HG03196 (cell line): ENCODE measurements around the gene FOSL2.
A peak's percentile ranks its signal among the peaks of the same experiment; 100 is the strongest.

Experiments
- ATAC-seq: cut with Tn5 transposase; IDR thresholded peaks from one replicate; pipeline ENCODE4 v1.9.1; 2021; ENCODE audit not compliant: unreplicated experiment

The FOSL2 gene

GRCh38 chr2:28392297-28393113 lies at the start of gene FOSL2:
Gene FOSL2 (plus strand): TSS chr2:28392858. CDS start chr2:28393721, 863 bp downstream.
- peak; percentile 69 for ATAC-seq

- ATAC-seq, result no peak
These were observed 49.3 kb upstream of the FOSL2 start for GRCh38 chr2:28343184-28343942.

- ATAC-seq, result no peak
These were observed 48.5 kb upstream of the FOSL2 start for GRCh38 chr2:28343971-28344715.

- ATAC-seq, result no peak
These were observed 47.8 kb upstream of the FOSL2 start for GRCh38 chr2:28344756-28345373.

GRCh38 chr2:28345619-28346018 lies 47.0 kb upstream of the FOSL2 start:
- ATAC-seq, result no peak

GRCh38 chr2:28346587-28346986 lies 46.1 kb upstream of the FOSL2 start:
- no peak for ATAC-seq

- ATAC-seq, result no peak
These were observed 45.5 kb upstream of the FOSL2 start for GRCh38 chr2:28347193-28347592.

GRCh38 chr2:28347596-28347995 lies 45.1 kb upstream of the FOSL2 start:
- ATAC-seq, result no peak

GRCh38 chr2:28348149-28348567 lies 44.5 kb upstream of the FOSL2 start:
- ATAC-seq, result no peak

GRCh38 chr2:28348921-28349320 lies 43.7 kb upstream of the FOSL2 start:
- no peak for ATAC-seq

GRCh38 chr2:28349546-28350165 lies 43.0 kb upstream of the FOSL2 start:
- no peak for ATAC-seq

GRCh38 chr2:28350196-28350595 lies 42.5 kb upstream of the FOSL2 start:
- ATAC-seq, result no peak

GRCh38 chr2:28350791-28351285 lies 41.8 kb upstream of the FOSL2 start:
- no peak for ATAC-seq

GRCh38 chr2:28351621-28352020 lies 41.0 kb upstream of the FOSL2 start:
- no peak for ATAC-seq

GRCh38 chr2:28352104-28352503 lies 40.6 kb upstream of the FOSL2 start:
- ATAC-seq, result no peak

GRCh38 chr2:28352610-28353195 lies 40.0 kb upstream of the FOSL2 start:
- no peak for ATAC-seq

- no peak for ATAC-seq
These were observed 37.6 kb upstream of the FOSL2 start for GRCh38 chr2:28354920-28355520.

- ATAC-seq, result no peak
These were observed 37.0 kb upstream of the FOSL2 start for GRCh38 chr2:28355521-28356094.
